Activated T-cell treated with anti-CD3 and anti-CD28 coated beads for 48 hours (primary cell): ENCODE measurements around the gene FKBP11.
A peak's percentile ranks its signal among the peaks of the same experiment; 100 is the strongest.
"Not testable (repeated sequence)": the region's sequence is repeated elsewhere in the genome, so short reads cannot be mapped to it uniquely, and the experiment has no call there.

ENCODE experiments used
- DNase-seq: peaks from one replicate; pipeline ENCODE4 v3.0.0-alpha.2; 2020; ENCODE audit warnings: low read depth

Gene FKBP11

GRCh38 chr12:48903982-48904411 lies 21.3 kb downstream of the FKBP11 start:
- peak; percentile 68 for DNase-seq

- no peak for DNase-seq
Measured at GRCh38 chr12:48903363-48903981, 21.8 kb downstream of the FKBP11 start.

DNA sequence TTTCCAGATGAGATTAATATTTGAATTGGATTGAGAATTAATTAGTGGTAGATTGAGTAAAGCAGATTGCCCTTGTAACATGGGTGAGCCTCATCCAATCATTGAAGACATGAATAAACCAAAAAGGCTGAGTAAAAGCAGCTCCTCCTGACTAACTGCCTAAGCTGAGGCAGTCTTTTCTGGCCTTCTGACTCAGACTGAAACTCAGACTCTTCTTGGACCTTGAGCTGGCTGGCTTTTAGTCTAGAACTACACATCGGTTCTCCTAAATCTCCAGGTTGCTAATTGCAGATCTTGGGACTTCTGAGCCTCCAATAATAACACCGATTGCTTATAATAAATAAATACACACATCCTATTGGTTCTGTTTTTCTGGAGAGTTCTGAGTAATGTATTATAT lies 24.0 kb downstream of the FKBP11 start:
- no peak for DNase-seq

DNA sequence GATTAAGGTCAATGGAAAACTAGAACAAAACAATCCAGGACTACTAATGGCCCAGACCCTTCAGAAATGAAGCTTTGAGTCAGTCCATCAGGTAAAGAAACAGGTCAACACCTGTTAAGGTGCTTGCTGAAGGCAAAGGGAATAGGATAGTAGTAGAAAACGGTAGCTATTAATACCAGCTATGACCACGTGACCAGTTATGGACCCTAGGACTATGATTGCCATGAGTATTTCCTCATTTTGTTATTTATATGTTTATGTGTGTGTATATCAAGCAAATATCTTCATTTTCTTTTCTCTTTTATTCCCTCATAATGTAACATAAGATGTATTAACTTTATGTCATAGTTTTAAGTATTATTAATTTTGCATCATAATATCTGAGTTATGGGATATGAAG lies 25.6 kb downstream of the FKBP11 start:
- no peak for DNase-seq

- DNase-seq: no peak
Measured at GRCh38 chr12:48894271-48894670, 31.0 kb downstream of the FKBP11 start.

DNA sequence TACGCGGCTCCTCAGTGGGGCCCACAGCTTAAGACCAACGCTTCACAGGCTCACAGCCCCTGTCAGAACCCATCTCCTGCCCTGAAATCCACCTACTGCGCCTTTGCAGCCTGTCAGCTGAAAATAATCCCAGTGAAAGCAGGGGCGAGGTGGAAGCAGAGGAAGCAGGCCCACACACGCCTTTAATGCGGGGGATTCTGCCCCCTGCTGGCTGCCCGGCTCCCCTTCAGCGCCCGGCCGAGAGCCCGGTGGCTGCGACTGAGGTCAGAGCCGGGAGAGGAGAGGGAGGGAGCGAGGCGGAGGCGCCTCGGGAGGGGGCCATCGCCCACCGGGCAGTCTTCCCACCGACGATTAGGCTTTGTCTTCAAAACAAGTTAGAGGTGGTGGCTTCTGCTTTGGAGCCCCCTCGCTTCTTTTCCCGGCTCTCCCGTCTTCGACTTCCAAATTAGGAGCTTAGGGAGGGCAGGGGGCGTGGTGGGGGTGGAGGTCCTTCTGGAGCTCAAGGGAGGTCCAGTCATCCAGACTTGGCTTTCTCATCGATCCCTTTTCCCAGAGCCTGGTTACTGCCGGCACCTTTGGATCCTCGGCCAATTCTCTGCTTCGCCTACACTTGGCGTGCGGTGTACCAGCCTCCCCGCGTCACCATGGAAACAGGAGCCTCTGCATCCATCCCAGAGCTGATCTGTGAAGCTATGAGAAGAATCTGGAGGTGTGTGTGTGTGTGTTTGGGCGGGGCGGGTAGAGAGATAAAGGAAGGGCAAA lies 34.5 kb downstream of the FKBP11 start:
- DNase-seq: peak; percentile 77

DNA sequence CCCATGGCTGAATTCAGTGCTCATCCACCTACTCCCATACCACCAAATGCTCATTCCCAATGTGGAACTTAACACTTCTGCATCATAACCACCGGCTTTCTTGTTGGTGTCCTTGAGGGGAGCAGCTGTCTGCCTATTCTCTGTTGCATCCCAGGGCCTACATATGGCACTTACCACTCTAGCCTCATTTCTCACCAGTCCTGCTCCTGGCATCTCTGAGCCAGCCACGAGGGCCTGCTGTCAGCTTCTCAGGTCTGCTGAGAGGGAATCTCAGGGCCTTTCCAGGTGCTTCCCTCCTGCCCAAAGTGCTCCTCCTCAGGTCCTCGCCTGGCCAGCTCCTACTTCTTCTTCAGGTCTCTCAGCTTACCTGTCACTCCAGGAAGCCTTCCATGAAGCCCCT lies 35.6 kb downstream of the FKBP11 start:
- DNase-seq: no peak

DNA sequence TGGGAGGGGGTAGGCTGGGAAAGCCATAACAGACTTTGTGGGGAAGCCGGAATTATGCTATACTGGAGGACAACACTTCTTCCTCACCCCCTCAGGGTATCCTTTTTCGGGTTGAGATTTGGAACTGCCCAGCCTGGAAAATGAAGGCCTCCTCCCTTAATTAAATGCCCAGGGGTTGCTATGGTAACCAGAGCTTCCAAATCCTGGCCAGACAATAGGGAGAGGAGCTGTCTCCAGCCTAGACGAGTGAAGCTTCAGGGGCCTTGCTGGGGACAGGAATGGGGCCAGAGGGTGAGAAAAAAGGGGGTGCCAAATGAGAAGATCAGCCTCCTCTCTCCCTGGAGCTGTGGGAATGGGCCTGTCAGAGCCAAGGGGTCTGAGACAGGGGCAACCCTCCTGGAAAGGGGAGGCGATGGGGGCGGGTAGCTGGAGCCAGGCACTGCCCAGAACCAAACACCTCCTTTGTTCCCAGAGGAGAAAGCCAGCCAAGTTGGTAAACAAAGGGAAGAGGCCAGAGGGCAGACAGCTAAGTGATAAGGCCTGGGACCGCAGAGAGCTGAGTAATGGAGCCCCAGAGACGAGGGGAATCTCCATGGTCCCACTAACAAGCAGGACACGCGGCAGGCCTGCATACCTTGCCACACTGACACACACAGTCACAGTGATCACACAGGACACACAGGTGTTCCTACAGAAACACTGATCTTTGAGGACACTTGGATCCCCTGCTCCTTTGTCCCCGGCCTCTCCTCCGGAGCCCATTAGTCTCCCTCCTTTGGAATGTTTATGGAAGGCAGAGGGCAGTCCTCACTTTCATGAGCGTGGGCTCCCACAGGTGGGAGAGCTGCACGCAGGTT lies 41.8 kb downstream of the FKBP11 start:
- DNase-seq: no peak

DNA sequence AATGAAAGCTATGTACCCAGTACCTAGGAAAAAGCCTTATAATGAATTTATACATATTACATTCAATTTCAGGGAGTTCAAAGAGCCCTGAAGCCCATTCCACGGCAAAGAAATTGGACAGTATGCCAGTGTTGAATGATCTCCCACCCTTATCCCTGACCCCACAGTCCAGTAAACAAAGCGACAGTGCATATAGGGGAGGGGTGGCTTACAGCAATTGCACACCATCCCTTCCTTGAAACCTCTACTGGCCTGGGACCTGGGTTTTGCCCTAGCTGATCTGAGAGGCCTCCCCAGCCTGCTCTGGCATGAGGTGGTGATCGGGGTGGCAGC lies 42.4 kb downstream of the FKBP11 start:
- no peak for DNase-seq

DNA sequence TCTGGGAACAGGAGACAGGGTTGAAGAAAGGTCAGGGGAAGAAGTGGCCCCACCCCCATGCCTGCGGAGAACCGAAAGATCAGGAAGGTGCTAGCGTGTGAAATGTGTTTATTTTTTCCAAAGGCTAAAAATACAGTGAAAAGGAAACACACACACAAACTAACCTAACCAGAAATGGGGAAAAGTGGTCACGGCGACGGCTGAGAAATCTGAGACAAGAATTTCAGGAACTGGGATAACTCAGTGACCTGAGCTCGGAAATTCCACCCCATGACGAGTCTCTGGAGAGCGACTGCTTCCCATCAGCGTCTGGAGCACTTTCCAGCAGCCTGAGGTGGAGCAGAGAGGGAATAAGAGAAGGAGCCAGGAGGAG lies 43.0 kb downstream of the FKBP11 start:
- no peak for DNase-seq

DNA sequence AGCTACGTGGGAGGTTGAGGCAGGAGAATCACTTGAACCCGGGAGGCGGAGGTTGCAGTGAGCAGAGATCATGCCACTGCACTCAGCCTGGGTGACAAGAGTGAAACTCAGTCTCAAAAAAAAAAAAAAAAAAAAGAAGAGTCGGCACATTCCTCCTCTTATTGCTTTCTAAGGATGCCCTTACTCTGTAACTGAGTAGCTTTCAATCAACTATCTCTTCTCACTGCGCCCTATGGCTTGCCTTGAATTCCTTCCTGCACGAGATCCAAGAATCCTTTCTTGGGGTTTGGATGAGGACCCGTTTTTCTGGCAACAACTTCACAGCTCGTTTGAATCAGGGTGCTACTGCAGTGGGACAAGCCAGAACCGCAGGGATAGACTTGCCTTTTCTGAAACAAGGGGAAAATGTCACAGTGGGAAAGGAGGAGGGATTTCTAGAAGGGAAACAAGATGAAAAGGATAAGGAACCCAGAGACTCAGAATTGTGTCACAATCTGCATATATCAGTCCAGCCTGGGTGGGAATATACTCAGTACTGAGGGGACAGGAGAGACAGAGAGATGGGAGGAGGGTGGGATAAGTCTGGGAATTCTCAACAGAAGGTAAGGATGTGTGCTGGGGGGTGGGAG lies 43.5 kb downstream of the FKBP11 start:
- no peak for DNase-seq

DNA sequence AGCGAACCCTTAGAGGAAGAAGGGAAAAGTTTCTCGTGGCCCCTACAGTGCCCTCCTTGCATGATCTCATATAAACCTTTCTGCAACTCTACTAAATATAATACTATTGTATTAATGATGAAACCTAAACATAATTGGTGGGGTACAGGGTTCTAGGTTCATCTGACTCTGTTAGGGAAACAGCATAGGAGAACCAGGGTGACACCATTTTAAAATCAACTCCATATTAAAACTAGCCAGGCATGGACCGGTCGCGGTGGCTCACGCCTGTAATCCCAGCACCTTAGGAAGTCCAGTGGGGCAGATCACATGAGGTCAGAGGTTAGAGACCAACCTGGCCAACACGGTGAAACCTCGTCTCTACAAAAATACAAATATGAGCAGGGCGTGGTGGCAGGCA lies 44.6 kb downstream of the FKBP11 start:
- DNase-seq: no peak

DNA sequence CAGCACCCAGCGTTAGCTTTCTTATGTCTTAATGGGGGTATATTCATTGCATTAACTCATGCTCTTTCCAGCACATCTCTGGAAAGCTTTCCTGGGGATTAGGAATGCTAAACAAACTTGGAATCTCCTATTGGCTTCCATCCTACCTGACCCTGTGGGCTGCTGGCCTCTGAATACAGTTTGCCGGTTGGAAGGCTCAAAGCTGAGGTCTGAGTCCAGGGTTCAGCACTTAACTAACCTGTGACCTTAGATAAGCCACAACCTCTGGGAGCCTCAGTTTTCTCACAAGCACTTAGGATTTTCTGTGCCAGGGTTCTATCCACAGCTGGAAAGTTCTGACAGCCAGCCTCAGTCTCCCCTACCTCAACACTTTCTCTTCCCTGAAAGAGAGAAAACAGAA lies 46.7 kb downstream of the FKBP11 start:
- DNase-seq: no peak

DNA sequence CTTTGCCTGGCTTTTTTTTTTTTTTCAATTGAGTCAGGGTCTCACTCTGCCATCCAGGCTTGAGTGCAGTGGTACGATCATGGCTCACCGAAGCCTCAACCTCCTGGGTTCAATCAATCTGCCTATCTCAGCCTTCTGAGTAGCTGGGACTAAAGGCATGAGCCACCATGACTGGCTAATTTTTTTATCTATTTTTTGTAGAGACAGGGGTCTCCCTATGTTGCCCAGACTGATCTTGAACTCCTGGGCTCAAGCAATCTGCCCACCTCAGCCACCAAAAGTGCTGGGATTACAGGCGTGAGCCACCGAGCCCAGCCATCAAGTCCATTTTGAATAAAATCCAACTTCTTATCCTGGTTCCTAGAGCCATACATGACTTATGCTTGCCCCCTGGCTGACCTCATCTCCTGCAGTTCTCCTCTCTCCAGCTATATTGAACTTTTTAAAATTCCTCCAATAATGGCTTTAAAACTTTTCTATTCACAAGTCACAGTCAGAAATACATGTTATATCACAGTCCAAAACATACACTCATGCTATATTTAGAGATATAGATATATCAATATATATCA lies 49.3 kb downstream of the FKBP11 start:
- no peak for DNase-seq

DNA sequence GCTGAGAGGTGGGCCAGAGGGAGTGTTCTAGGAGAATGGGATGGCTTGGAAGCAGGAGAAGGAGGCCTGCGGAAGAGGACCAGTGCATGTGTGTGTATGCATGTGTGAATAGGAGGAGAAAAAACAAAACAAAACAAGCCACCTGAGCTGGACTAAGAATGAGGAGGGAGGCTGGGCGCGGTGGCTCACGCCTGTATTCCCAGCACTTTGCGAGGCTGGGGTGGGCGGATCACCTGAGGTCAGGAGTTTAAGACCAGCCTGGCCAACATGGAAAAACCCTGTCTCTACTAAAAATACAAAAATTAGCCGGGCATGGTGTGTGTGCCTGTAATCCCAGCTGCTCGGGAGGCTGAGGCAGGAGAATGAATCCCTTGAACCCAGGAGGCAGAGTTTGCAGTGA lies 51.8 kb downstream of the FKBP11 start:
- DNase-seq: not testable (repeated sequence)

DNA sequence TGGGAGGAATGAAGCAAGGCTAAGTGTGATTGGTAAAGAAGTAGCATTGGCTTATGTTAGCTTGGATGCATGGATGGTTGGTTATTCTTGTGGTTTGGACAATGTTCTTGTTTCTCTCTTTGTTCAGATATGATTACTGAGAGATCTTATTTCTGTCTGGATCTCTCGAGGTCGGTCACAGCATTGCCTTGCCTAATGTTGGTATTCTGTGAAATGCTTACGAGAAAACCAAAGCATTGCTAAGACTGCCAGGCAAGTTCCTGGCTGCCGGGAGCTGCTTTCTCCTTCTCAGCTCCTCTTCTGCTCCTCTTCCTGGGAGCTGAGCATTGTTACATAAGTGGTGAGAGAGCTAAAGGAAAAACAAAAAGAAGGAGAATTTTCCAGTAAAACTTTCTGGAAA lies 52.2 kb downstream of the FKBP11 start:
- DNase-seq: no peak
